ENCODE measurements around the gene CDH22. TPM values are rescaled to one million over a fixed set of nuclear protein-coding genes. Genes with fewer than 3 reads are reported as not detected.

CDH22 gene
- total and polyA plus RNA-seq, 2 donors (not counting 1 experiment from before 2014, with no cell fraction given), result not detected

GRCh38 chr20:46161921-46162320 lies 146.4 kb downstream of the CDH22 start:
- Histone ChIP-seq H4K20me1 (ENCODE audit: control insufficient read depth, extremely low read depth, insufficient read depth, low read length) (no peaks in the 10 kb centered on the region), H3K4me2 (ENCODE audit: extremely low read depth, insufficient read depth, low read length) (no peak overlapping the region), H3K79me2 (ENCODE audit: control insufficient read depth, insufficient read depth, low read length) (no peaks in the 10 kb centered on the region), H3K9me3 (ENCODE audit: control insufficient read depth, insufficient read depth, low read depth, low read length) (no peaks in the 10 kb centered on the region), H3K36me3 (ENCODE audit: control insufficient read depth, insufficient read depth, low read length) (no peaks in the 10 kb centered on the region), H3K27me3 (ENCODE audit: control insufficient read depth, insufficient read depth, low read length) (peaks cover 6% of the 10 kb centered on the region), H2AFZ (ENCODE audit: low read length) (no peak overlapping the region), H3K27ac (ENCODE audit: insufficient read depth, low read length) (no peak overlapping the region), H3K4me1 (ENCODE audit: control insufficient read depth, extremely low read depth, insufficient read depth, low read length) (no peaks in the 10 kb centered on the region), H3K4me3 (replicated peaks in 1 of 4; ENCODE audit: control extremely low read depth in 1 of 4, insufficient read depth in 1 of 4, low read depth in 3 of 4, low read length in 4 of 4) (no peak overlapping the region), H3K9ac (ENCODE audit: insufficient read depth, low read length) (no peak overlapping the region)
- no peak for DNase-seq (ENCODE audit: low read depth in 2 of 2)
- no peak for TF ChIP-seq CTCF (conservative IDR thresholded peaks at IDR 0.05 in 1 of 2, IDR thresholded peaks at IDR 0.05 in 1 of 2; ENCODE audit: low read depth in 1 of 2, low read length in 2 of 2)
- no peak for TF ChIP-seq EZH2 (IDR thresholded peaks at IDR 0.05; ENCODE audit: low read length, missing control alignments)

GRCh38 chr20:46160661-46161060 lies 147.6 kb downstream of the CDH22 start:
- Histone ChIP-seq H3K9ac (ENCODE audit: insufficient read depth, low read length) (no peak overlapping the region), H3K79me2 (ENCODE audit: control insufficient read depth, insufficient read depth, low read length) (no peaks in the 10 kb centered on the region), H3K36me3 (ENCODE audit: control insufficient read depth, insufficient read depth, low read length) (no peaks in the 10 kb centered on the region), H3K9me3 (ENCODE audit: control insufficient read depth, insufficient read depth, low read depth, low read length) (no peaks in the 10 kb centered on the region), H4K20me1 (ENCODE audit: control insufficient read depth, extremely low read depth, insufficient read depth, low read length) (no peaks in the 10 kb centered on the region), H3K4me1 (ENCODE audit: control insufficient read depth, extremely low read depth, insufficient read depth, low read length) (no peaks in the 10 kb centered on the region), H2AFZ (ENCODE audit: low read length) (no peak overlapping the region), H3K27me3 (ENCODE audit: control insufficient read depth, insufficient read depth, low read length) (peaks cover 8% of the 10 kb centered on the region), H3K4me3 (replicated peaks in 1 of 4; ENCODE audit: control extremely low read depth in 1 of 4, insufficient read depth in 1 of 4, low read depth in 3 of 4, low read length in 4 of 4) (no peak overlapping the region), H3K4me2 (ENCODE audit: extremely low read depth, insufficient read depth, low read length) (no peak overlapping the region), H3K27ac (ENCODE audit: insufficient read depth, low read length) (no peak overlapping the region)
- no peak for DNase-seq (ENCODE audit: low read depth in 2 of 2)
- no peak for TF ChIP-seq CTCF (conservative IDR thresholded peaks at IDR 0.05 in 1 of 2, IDR thresholded peaks at IDR 0.05 in 1 of 2; ENCODE audit: low read depth in 1 of 2, low read length in 2 of 2)
- no peak for TF ChIP-seq EZH2 (IDR thresholded peaks at IDR 0.05; ENCODE audit: low read length, missing control alignments)

- no peaks in the 10 kb centered on the region for H3K79me2 ChIP-seq (ENCODE audit: control insufficient read depth, insufficient read depth, low read length)
- no peak for DNase-seq (ENCODE audit: low read depth in 2 of 2)
- H3K9me3 ChIP-seq (ENCODE audit: control insufficient read depth, insufficient read depth, low read depth, low read length), result no peaks in the 10 kb centered on the region
- no peak overlapping the region for H2AFZ ChIP-seq (ENCODE audit: low read length)
- no peaks in the 10 kb centered on the region for H3K36me3 ChIP-seq (ENCODE audit: control insufficient read depth, insufficient read depth, low read length)
- no peaks in the 10 kb centered on the region for H4K20me1 ChIP-seq (ENCODE audit: control insufficient read depth, extremely low read depth, insufficient read depth, low read length)
- no peak overlapping the region for H3K9ac ChIP-seq (ENCODE audit: insufficient read depth, low read length)
- no peak overlapping the region for H3K4me3 ChIP-seq (replicated peaks in 1 of 4; ENCODE audit: control extremely low read depth in 1 of 4, insufficient read depth in 1 of 4, low read depth in 3 of 4, low read length in 4 of 4)
- peaks cover 10% of the 10 kb centered on the region for H3K27me3 ChIP-seq (ENCODE audit: control insufficient read depth, insufficient read depth, low read length)
- H3K4me2 ChIP-seq (ENCODE audit: extremely low read depth, insufficient read depth, low read length), result no peak overlapping the region
- H3K4me1 ChIP-seq (ENCODE audit: control insufficient read depth, extremely low read depth, insufficient read depth, low read length), result no peaks in the 10 kb centered on the region
- no peak overlapping the region for H3K27ac ChIP-seq (ENCODE audit: insufficient read depth, low read length)
- no peak for TF ChIP-seq CTCF (conservative IDR thresholded peaks at IDR 0.05 in 1 of 2, IDR thresholded peaks at IDR 0.05 in 1 of 2; ENCODE audit: low read depth in 1 of 2, low read length in 2 of 2)
- TF ChIP-seq EZH2 (IDR thresholded peaks at IDR 0.05; ENCODE audit: low read length, missing control alignments), result no peak
Observed at GRCh38 chr20:46159101-46159897, 149.0 kb downstream of the CDH22 start.
